Lower leg skin (tissue), 4 donors: ENCODE results near the gene MIS12. TPM values are rescaled to one million over a fixed set of nuclear protein-coding genes. Genes with fewer than 3 reads are reported as not detected.

Experiments
- DNase-seq, 2 donors: peaks; one replicate each; pipeline ENCODE4 v3.0.0-alpha.2; 2019; ENCODE audit warnings: low spot score in 2 of 2
- H3K4me3 ChIP-seq: fragments of 200-600 bp; sonication (generic); 2 replicates; pipeline ENCODE4 v1.5.1; 2017; ENCODE audit warnings: mild to moderate bottlenecking, low read depth; ENCODE audit not compliant: poor library complexity, severe bottlenecking
- POLR2A ChIP-seq, 2 donors: fragments of 450-650 bp; IDR thresholded peaks; one replicate each; pipeline ENCODE4 v1.6.1; 2016 to 2017; ENCODE audit warnings: antibody characterized with exemption in 2 of 2, mild to moderate bottlenecking in 1 of 2, moderate library complexity in 1 of 2
- WGBS, 2 donors: methylation state at CpG; one replicate each; pipeline ENCODE4 v1.1.5; 2018; 5-methylcytosine and 5-hydroxymethylcytosine counted together
- intact Hi-C: fragments of 100-400 bp; cut with DNase I; formaldehyde crosslinking; loops from one replicate; pipeline ENCODE4 v1.15.0; 2023; ENCODE audit warnings: low total_unique reads
- total RNA-seq, 4 donors: library from RNA; depleted of rRNA; stranded (reverse); fragments of >200 nt; gene quantifications; one replicate each; pipeline ENCODE4 v1.1.0, GENCODE V29; 2016
- TF ChIP-seq, protein P1 (sequence below), 3 donors: fragments of 450-650 bp; IDR thresholded peaks; one replicate each; pipeline ENCODE4 v1.5.1; 2016; ENCODE audit warnings: antibody characterized with exemption in 3 of 3, mild to moderate bottlenecking in 3 of 3, moderate library complexity in 2 of 3

Gene MIS12
- total RNA-seq, 4 donors from 2014 or later = 6.7 to 10.3 (median 9.5) TPM

DNA sequence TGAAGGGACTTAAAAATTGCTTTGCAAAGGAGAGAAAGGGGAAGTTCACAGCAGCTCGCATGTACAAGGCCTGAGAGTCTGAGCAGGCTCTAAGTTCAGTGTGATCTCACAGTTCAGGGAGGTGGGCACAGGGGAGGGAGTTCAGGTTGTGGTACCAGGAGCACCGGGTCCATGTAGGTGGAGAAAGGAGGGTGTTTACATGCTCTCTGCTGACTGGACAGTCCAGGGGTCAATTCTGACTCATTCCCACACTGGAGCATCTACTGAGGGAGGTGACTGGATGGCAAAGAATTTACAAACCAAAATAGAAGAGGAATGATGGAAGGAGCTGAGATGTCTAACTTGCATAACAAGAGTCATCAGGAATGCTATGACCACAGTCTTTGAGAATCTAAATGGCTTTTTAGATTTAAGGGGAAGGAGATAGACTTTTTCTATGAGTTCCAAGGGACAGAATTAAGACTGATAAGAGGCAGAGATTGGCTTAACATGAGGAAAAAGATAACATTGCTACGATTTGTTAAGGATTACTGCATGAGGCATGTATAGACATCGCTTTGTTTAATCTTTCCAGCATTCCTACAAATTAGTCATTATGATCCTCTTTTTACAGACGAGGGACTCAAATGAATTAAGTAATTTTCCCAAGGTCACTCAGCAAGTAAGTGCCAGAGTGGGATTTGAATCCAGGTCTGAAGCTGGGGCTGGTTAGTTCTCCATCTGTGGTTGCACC lies 29.9 kb downstream of the MIS12 start:
- no peak for TF ChIP-seq POLR2A (IDR thresholded peaks at IDR 0.05)
- TF ChIP-seq, protein P1, sequence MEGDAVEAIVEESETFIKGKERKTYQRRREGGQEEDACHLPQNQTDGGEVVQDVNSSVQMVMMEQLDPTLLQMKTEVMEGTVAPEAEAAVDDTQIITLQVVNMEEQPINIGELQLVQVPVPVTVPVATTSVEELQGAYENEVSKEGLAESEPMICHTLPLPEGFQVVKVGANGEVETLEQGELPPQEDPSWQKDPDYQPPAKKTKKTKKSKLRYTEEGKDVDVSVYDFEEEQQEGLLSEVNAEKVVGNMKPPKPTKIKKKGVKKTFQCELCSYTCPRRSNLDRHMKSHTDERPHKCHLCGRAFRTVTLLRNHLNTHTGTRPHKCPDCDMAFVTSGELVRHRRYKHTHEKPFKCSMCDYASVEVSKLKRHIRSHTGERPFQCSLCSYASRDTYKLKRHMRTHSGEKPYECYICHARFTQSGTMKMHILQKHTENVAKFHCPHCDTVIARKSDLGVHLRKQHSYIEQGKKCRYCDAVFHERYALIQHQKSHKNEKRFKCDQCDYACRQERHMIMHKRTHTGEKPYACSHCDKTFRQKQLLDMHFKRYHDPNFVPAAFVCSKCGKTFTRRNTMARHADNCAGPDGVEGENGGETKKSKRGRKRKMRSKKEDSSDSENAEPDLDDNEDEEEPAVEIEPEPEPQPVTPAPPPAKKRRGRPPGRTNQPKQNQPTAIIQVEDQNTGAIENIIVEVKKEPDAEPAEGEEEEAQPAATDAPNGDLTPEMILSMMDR (IDR thresholded peaks at IDR 0.05) = no peak
- intact Hi-C loops = no loop called here
- DNase-seq = no peak
- H3K4me3 ChIP-seq = no peak overlapping the region
- whole genome bisulfite sequencing, 2 donors = 70 to 75% methylated on average over 5 of the region's 5 CpGs

DNA sequence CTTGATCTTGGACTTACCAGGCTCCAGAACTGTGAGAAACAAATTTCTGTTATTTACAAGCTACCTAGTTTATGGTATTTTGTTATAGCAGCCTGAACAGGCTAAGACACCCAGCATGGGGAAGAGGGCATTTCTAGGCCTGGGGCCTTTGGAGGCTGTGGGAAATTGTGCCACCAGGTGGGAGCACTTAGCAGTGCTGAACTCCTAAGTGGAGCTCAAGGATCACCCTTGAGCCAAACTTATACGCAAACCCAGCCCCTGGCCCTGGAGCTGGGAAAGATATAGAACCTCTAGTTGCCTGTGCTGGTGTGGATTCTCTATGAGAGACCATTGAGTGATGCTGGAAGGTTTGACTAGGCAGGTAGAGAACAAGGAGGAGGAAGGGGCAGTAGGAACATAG lies 36.1 kb downstream of the MIS12 start:
- no peak for TF ChIP-seq POLR2A (IDR thresholded peaks at IDR 0.05)
- TF ChIP-seq, protein P1 (IDR thresholded peaks at IDR 0.05) = no peak
- intact Hi-C loops = no loop called here
- no peak for DNase-seq
- 100% methylated on average over 1 of the region's 1 CpG for WGBS, 2 donors
- no peak overlapping the region for H3K4me3 ChIP-seq

DNA sequence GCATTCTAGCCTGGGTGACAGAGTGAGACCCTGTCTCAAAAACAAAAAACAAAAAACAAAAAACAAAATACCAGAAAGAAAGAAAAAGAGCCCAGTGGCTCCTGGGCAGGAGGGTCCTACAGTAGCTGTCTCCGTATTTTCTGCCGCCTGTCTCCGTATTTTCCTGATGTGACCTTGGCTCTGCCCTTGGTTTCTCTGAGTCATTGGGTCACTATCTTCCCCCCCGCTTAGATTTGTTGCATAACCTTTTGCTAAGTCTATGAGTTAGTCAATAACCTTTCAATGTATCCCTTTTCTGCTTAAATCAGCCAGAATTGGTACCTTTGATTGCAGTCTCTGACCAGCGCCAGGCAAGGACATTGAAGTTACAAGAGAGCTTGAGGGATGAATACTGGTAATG lies 36.9 kb downstream of the MIS12 start:
- DNase-seq = no peak
- TF ChIP-seq, protein P1 (IDR thresholded peaks at IDR 0.05) = no peak
- no peak for TF ChIP-seq POLR2A (IDR thresholded peaks at IDR 0.05)
- no peak overlapping the region for H3K4me3 ChIP-seq
- 92% methylated on average over 5 of the region's 5 CpGs for WGBS, 2 donors
- intact Hi-C loops = no loop called here

DNA sequence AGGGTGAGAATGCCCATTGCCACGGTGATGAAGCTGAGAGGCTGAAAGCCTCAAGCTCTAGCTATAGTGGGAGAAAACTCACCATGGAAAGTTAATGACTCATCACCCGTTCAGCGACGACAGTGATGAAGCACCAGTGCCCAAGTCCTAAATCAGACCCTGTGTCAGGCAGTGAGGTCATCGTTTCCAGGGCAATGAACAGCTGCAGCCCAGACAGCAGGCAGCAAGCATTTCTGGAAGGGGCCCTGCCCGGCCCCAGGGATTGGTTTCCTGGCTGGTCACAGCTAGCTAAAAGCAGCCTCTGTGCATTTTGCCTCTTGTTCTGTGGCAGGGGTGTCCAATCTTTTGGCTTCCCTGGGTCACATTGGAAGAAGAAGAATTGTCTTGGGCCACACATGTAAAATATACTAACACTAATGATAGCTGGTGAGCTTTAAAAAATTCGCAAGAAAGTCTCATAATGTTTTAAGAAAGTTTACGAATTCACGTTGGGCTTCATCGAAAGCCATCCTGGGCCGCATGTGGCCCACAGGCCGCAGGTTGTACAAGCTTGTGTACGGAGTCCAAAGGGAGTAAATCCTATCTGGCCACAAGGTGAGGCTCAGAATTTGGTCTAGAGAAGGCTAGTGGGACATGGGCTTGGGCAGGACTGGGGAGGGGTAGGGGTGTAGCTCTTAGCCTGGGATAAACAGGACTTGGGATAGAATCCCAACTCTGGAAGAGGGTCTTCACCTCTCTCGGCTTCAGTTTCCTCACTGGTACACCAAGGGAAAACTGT lies 40.6 kb downstream of the MIS12 start:
- peak in 1 of 2 donors; percentile 32 for DNase-seq
- WGBS, 2 donors = 50 to 57% methylated on average over 14 of the region's 14 CpGs
- no peak overlapping the region for H3K4me3 ChIP-seq
- intact Hi-C loops = no loop called here
- no peak for TF ChIP-seq POLR2A (IDR thresholded peaks at IDR 0.05)
- TF ChIP-seq, protein P1 (IDR thresholded peaks at IDR 0.05) = no peak

DNA sequence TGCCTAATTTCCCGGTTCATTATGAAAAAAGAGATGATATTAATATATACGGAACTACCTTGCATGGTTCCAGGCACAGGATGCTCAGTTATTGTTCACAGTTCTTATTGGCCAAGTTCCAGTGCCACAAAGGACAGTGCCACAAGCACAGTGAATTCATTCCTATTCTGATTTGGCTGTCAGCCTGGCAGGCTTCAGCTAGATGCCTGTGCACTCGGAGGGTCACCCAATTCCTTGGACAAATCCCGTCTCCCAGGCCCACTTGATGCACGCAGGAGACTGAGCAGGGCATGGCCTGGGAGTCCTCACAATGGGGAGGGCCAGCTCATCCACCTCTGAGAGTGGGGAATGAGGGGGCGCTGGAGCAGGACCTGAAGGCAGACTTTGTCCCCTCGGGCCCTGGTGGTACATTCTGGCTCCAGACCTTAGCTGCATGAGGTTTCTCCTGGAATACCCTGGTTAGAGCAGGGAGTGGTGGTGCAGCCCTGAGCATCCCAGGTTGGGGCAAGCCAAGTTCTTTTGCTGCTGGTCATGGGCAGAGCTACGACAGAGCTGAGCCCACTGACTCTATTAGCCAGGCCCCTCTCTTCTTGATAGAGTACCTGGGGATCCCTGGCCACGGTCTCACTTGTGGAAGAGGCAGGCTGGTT lies 41.4 kb downstream of the MIS12 start:
- WGBS, 2 donors = 87 to 95% methylated on average over 9 of the region's 9 CpGs
- no peak for DNase-seq
- intact Hi-C loops = no loop called here
- no peak overlapping the region for H3K4me3 ChIP-seq
- TF ChIP-seq, protein P1 (IDR thresholded peaks at IDR 0.05) = no peak
- no peak for TF ChIP-seq POLR2A (IDR thresholded peaks at IDR 0.05)
